HG02588 (cell line): ENCODE results near the gene ABL1.
"Not testable (repeated sequence)": the region's sequence is repeated elsewhere in the genome, so short reads cannot be mapped to it uniquely, and the experiment has no call there.

Source experiments
- ATAC-seq: cut with Tn5 transposase; IDR thresholded peaks from one replicate; pipeline ENCODE4 v1.9.1; 2021; ENCODE audit warnings: mild to moderate bottlenecking, moderate library complexity; ENCODE audit not compliant: unreplicated experiment

The ABL1 gene

DNA sequence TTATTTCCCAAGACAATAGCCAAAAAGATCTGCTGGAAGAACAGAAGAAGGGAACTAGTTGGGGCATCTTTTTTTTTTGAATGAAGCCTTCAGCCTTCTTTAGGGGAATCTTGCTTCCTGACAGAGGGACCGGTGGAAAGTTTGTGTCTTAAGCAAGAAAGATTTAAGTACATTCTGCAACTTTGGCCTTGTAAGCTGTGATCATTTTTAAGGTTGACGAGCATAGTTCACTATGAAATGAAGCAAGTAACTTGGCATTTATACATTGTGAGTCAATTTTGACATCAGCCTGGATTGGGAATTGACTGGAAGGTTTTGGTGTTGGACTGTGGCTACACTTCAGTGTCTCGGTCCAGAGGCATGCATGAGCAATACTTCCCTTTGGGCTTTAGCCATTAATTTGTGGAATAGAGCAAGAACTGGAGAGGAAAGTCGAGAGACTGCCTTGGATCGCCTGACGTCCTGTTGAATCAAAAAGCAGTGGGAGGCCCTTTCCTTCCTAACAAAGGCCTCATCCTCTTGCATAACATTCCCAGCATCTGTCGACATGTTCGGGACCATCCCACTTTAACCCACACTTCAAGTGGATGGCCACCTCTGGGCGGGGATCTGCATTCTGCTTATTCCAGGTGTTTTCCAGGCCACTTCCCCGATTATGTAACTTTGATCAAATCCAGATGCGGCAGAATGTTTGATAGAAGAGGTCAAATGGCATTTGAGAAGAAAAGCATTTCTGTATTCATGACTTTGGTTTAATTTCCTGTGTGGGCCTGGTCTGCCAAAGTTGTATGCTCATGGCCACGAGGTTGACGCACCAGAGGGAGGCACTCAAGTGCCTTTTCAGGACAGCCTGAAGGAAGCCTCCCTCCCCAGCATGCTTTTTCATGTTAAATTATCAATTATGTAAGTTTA is 12.5 kb downstream of the ABL1 start:
- no peak for ATAC-seq

DNA sequence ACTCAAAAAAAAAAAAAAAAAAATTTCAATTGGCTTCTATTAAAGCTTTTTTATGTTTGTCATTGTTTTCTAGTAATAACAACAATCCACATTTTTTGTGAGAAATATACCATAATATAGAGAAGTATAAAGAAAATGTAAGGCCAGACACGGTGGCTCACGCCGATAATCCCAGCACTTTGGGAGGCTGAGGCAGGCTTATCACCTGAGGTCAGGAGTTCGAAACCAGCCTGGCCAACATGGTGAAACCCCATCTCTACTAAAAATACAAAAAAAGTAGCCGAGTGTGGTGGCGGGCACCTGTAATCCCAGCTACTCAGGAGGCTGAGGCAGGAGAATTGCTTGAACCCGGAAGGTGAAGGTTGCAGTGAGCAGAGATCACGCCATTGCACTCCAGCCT is 13.5 kb downstream of the ABL1 start:
- ATAC-seq, result not testable (repeated sequence)

GRCh38 chr9:130849356-130849755 is 14.3 kb downstream of the ABL1 start:
- no peak for ATAC-seq

DNA sequence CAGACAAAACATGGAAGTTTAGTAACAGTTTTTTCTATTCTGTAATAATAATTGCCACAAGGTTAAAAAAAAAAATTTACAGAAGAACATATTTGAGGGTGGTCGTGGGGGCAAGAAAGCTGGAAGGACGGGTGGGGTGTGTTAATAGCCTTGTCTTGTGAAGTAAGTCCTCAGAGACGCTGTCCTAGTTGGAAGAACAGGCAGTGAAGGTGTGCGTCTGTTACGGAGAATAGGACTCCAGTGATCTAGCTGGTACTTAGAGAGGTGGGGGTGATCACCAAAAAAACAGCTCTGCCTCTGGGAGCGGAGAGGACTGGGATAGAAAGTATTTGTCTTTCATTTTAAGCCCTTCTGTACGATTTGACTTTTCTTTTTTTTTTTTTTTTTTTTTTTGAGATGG is 17.7 kb downstream of the ABL1 start:
- no peak for ATAC-seq

DNA sequence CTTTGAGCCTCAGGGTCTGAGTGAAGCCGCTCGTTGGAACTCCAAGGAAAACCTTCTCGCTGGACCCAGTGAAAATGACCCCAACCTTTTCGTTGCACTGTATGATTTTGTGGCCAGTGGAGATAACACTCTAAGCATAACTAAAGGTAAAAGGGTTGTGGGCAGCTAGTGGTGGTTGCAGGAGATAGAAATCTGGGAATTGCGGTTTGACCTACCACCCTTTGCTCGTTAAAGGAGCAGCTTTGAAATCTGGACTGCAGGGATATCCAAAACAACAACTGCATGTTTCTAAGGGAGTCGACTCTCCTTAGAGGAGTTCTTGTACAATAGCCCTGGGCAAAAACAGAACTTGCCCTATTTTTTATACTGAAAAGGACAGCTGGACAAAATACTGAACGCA is 19.0 kb downstream of the ABL1 start:
- ATAC-seq, result no peak

- no peak for ATAC-seq
These were observed 19.8 kb downstream of the ABL1 start for GRCh38 chr9:130854835-130855234.

- no peak for ATAC-seq
These were observed 21.4 kb downstream of the ABL1 start for GRCh38 chr9:130856474-130856873.

- no peak for ATAC-seq
These were observed 23.0 kb downstream of the ABL1 start for GRCh38 chr9:130857864-130858738.

- no peak for ATAC-seq
These were observed 24.0 kb downstream of the ABL1 start for GRCh38 chr9:130858739-130859705.

- ATAC-seq, result no peak
These were observed 25.6 kb downstream of the ABL1 start for GRCh38 chr9:130860458-130861316.

GRCh38 chr9:130861372-130862180 is 26.5 kb downstream of the ABL1 start:
- ATAC-seq, result no peak

GRCh38 chr9:130862217-130862616 is 27.2 kb downstream of the ABL1 start:
- ATAC-seq, result no peak

GRCh38 chr9:130862747-130863146 is 27.7 kb downstream of the ABL1 start:
- no peak for ATAC-seq

- ATAC-seq, result no peak
These were observed 29.5 kb downstream of the ABL1 start for GRCh38 chr9:130864541-130864940.

DNA sequence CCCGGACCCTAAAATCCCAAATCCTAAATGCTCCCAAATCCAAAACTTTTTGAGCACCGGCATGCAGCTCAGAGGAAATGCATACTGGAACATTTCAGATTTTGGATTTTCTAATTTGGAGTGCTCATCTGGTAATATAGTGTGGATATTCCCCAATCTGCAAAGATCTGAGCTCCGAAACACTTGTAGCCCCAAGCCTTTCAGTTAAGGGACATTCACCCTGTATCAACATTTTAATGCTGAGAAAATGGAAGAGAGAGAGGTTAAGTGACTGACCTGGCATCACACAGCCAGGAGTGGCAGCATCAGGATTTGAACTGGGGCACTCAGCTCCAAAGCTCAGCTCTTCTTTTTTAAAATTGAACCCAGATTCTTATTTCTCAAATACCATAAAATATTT is 30.9 kb downstream of the ABL1 start:
- ATAC-seq, result no peak

DNA sequence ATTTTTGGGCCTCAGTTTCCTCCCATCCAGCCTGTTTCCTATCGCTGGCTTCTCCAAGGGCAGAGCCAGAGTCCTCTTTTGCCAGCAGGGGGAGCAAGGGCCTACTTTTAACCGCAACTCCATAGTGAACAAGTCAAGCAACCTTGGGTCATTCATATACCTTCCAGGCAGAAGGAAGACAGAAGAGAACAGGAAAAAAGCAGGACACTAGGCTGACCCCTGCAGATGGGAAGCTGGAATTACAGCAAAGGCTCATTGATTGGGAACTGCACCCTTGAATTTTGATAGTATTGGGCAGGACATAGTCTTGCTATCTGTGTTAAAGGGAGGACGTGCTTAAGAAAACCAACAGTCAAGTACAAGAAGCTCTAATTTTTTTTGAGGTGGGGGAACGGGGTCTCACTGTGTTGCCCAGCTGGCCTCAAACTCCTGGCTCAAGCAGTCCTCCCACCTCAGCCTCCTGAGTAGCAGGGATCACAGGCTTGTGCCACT is 31.5 kb downstream of the ABL1 start:
- ATAC-seq, result no peak

DNA sequence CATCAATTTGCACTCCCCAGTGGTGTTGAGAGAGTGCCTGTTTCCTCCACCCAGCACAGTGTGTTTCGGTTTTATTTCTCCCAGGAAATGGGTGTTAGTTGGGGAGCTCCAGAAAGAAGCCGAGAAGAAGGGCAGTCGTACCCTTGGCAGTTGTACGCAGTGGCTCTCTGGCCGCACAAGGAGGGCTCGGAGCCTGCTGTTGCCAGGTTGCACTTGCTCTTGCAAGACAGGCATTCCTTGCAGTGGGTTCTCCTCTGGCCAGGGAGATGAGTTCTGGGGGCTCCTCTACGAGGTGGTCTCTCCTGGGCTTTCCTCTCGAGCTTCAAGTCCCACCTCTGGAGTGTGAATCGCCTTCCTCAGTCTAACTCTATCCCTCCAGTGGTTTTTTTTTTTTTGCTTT is 32.5 kb downstream of the ABL1 start:
- ATAC-seq, result no peak

DNA sequence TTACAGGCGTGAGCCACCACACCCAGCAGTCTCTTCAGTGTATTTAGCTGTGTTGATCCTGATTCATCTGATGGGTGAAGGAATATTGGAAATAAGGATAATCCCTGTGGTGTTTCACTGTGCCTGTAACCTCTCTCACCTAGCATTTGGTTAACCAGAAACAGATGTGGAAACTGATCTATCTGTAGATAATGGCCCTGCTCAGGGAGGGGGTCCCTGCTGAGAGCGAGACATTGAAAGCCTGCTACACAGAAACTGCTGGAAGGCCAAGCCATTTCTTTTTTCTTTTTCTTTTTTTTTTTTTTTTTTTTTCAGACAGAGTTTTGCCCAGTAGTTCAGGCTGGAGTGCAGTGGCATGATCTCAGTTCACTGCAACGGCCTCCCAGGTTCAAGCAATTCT is 33.2 kb downstream of the ABL1 start:
- ATAC-seq, result no peak

DNA sequence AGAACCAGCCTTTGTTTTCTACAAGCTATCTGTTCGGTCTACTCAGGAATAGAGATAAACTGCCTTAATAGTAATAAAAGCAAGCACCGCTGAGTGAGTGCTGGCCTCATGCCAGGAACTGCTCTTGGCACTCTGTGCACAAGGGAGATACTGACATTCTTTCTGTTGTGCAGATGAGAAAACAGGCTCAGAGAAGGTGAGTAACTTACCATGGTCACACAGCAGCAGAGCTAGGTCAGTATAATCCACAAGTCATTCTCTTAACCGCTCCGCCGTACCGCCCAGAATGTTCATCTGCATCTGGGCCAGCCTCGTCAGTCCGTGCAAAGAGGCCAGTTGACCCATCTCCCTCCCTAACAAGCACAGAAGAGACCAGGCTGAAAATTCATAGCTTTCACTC is 34.2 kb downstream of the ABL1 start:
- ATAC-seq, result no peak
